Stimulated activated CD4-positive, alpha-beta T cell treated with anti-CD3 and anti-CD28 coated beads, Interleukin-1b, Interleukin-23, amount 100 ng/mL, for 48 hours (primary cell): ENCODE results near the gene SCNN1B.
A peak's percentile ranks its signal among the peaks of the same experiment; 100 is the strongest.
"Not testable (repeated sequence)": the region's sequence is repeated elsewhere in the genome, so short reads cannot be mapped to it uniquely, and the experiment has no call there.

ENCODE experiments used
- DNase-seq: peaks from one replicate; pipeline ENCODE4 v3.0.0-alpha.2; 2020

Gene SCNN1B

GRCh38 chr16:23288726-23289512 is 13.2 kb upstream of the SCNN1B start:
- DNase-seq, result no peak

- no peak for DNase-seq
Measured at GRCh38 chr16:23290189-23291062, 11.7 kb upstream of the SCNN1B start.

- DNase-seq, result no peak
Measured at GRCh38 chr16:23293016-23293415, 9.1 kb upstream of the SCNN1B start.

- DNase-seq, result no peak
Measured at GRCh38 chr16:23294260-23294659, 7.8 kb upstream of the SCNN1B start.

GRCh38 chr16:23296994-23297393 is 5.1 kb upstream of the SCNN1B start:
- DNase-seq, result peak; percentile 7

- DNase-seq, result no peak
Measured at GRCh38 chr16:23298290-23298915, 3.7 kb upstream of the SCNN1B start.

- DNase-seq, result not testable (repeated sequence)
Measured at GRCh38 chr16:23299815-23300214, 2.3 kb upstream of the SCNN1B start.

- DNase-seq, result no peak
Measured at GRCh38 chr16:23301251-23302044, 654 bp upstream of the SCNN1B start.

- no peak for DNase-seq
Measured at GRCh38 chr16:23303685-23304084, 1.6 kb downstream of the SCNN1B start.

GRCh38 chr16:23304620-23305019 is 2.5 kb downstream of the SCNN1B start:
- DNase-seq, result no peak

- DNase-seq, result no peak
Measured at GRCh38 chr16:23306199-23307100, 4.3 kb downstream of the SCNN1B start.

- DNase-seq, result no peak
Measured at GRCh38 chr16:23310217-23310616, 8.1 kb downstream of the SCNN1B start.

- no peak for DNase-seq
Measured at GRCh38 chr16:23310744-23311143, 8.6 kb downstream of the SCNN1B start.

- DNase-seq, result no peak
Measured at GRCh38 chr16:23316232-23316631, 14.1 kb downstream of the SCNN1B start.

GRCh38 chr16:23316634-23317265 is 14.6 kb downstream of the SCNN1B start:
- no peak for DNase-seq

GRCh38 chr16:23317266-23317661 is 15.2 kb downstream of the SCNN1B start:
- no peak for DNase-seq

- DNase-seq, result no peak
Measured at GRCh38 chr16:23317751-23318150, 15.6 kb downstream of the SCNN1B start.

- no peak for DNase-seq
Measured at GRCh38 chr16:23318639-23319038, 16.5 kb downstream of the SCNN1B start.

GRCh38 chr16:23319861-23320615 is 17.9 kb downstream of the SCNN1B start:
- no peak for DNase-seq

- DNase-seq, result no peak
Measured at GRCh38 chr16:23320693-23321092, 18.6 kb downstream of the SCNN1B start.
